ENCODE results near the gene IGSF11.

Gene IGSF11

GRCh38 chr3:118882353-118882947 lies 152.2 kb downstream of the IGSF11 start:
- peak; percentile 74 for DNase-seq (ENCODE audit: low spot score)

GRCh38 chr3:118868051-118868450 lies 166.6 kb downstream of the IGSF11 start:
- DNase-seq (ENCODE audit: low spot score): no peak

- peak; percentile 27 for DNase-seq (ENCODE audit: low spot score)
Observed at GRCh38 chr3:118863731-118864322, 170.8 kb downstream of the IGSF11 start.

- DNase-seq (ENCODE audit: low spot score): no peak
Observed at GRCh38 chr3:118859950-118860349, 174.7 kb downstream of the IGSF11 start.

- DNase-seq (ENCODE audit: low spot score): peak; percentile 6
Observed at GRCh38 chr3:118851466-118852193, 183.0 kb downstream of the IGSF11 start.

- no peak for DNase-seq (ENCODE audit: low spot score)
Observed at GRCh38 chr3:118850687-118851086, 184.0 kb downstream of the IGSF11 start.

Measured in NAMALWA (cell line).